Measurements from ENCODE around the gene GDAP1L1. TPM values are rescaled to one million over a fixed set of nuclear protein-coding genes. Genes with fewer than 3 reads are reported as not detected.

GDAP1L1 gene
- total RNA-seq, 2 donors from 2014 or later, result 1.5 TPM; not detected in 1

DNA sequence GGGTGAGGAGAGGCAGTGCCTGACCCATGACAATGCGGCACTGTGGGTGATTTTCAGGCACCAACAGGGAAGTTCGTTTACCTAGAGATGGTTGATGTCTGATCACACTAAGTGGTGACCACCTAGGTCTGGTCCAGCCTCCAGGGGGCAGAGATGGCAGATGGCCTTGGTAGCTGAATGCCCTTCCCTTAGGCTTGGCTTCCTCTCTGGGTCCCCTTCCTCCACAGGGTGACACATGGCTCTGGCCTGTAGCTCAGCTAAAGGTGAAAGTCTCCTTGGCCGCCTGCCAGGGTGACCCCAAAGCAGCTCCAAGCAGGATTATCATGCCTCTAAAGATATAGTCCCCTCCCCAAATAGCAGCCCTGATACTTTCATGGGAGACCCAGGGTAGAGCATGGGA lies 6.4 kb downstream of the GDAP1L1 start:
- Histone ChIP-seq H3K27me3 (replicated peaks; ENCODE audit: insufficient read depth) (no peaks in the 10 kb centered on the region), H3K36me3 (no peaks in the 10 kb centered on the region), H3K4me3 (no peak overlapping the region), H3K4me1 (replicated peaks) (no peaks in the 10 kb centered on the region), H3K27ac (no peak overlapping the region), H3K9me3 (no peaks in the 10 kb centered on the region)
- no peak for DNase-seq (ENCODE audit: low spot score)
- 69% methylated on average over 3 of the region's 3 CpGs for WGBS
- intact Hi-C loops (cut with DNase I), result no loop called here
- TF ChIP-seq, protein P1, sequence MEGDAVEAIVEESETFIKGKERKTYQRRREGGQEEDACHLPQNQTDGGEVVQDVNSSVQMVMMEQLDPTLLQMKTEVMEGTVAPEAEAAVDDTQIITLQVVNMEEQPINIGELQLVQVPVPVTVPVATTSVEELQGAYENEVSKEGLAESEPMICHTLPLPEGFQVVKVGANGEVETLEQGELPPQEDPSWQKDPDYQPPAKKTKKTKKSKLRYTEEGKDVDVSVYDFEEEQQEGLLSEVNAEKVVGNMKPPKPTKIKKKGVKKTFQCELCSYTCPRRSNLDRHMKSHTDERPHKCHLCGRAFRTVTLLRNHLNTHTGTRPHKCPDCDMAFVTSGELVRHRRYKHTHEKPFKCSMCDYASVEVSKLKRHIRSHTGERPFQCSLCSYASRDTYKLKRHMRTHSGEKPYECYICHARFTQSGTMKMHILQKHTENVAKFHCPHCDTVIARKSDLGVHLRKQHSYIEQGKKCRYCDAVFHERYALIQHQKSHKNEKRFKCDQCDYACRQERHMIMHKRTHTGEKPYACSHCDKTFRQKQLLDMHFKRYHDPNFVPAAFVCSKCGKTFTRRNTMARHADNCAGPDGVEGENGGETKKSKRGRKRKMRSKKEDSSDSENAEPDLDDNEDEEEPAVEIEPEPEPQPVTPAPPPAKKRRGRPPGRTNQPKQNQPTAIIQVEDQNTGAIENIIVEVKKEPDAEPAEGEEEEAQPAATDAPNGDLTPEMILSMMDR (IDR thresholded peaks at IDR 0.05), result no peak
- TF ChIP-seq POLR2AphosphoS5 (IDR thresholded peaks at IDR 0.05) (no peak), POLR2A (IDR thresholded peaks at IDR 0.05) (no peak)

DNA sequence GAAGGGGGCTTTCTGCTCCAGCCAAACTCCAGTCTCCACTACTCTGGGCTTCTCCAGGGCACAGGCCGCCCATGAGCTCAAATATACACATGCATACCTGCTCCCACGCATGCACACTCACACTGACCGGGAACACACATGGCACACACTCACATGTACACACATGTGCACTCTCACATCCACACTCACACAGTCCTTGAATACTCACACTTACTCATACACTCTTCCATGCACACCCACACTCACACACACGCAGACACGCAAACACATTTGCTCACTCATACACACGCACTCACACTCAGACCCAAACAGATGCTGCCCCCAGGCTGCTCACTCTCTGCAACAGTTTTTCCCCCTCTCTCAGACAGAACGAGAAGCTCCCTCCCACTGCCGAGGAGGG lies 7.0 kb downstream of the GDAP1L1 start:
- Histone ChIP-seq H3K9me3 (no peaks in the 10 kb centered on the region), H3K36me3 (no peaks in the 10 kb centered on the region), H3K4me3 (no peak overlapping the region), H3K27ac (no peak overlapping the region), H3K4me1 (replicated peaks) (no peaks in the 10 kb centered on the region), H3K27me3 (replicated peaks; ENCODE audit: insufficient read depth) (no peaks in the 10 kb centered on the region)
- intact Hi-C loops (cut with DNase I), result no loop called here
- WGBS, result 80% methylated on average over 8 of the region's 8 CpGs
- no peak for DNase-seq (ENCODE audit: low spot score)
- TF ChIP-seq POLR2A (IDR thresholded peaks at IDR 0.05) (no peak), POLR2AphosphoS5 (IDR thresholded peaks at IDR 0.05) (no peak)
- TF ChIP-seq, protein P1 (IDR thresholded peaks at IDR 0.05), result no peak

DNA sequence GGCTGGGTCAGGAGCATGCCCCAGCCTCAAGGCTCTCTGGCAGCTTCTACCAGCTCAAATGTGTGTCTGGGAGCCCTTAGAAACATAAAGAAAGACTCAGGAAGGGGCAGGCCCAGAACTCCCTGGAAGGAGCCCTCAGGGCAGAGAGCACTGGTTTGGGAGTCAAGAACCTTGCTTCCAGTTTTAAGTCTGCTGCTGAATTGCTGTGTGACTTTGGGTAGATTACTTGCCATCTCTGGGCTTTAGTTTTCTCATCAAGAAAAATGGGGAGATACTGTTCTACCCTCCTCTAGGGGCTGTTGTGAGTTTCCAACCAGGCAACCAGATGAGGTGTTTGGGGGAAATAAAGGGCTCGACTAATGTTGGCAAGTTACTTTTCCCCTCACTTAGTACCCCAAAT lies 8.8 kb downstream of the GDAP1L1 start:
- Histone ChIP-seq H3K4me1 (replicated peaks) (no peaks in the 10 kb centered on the region), H3K9me3 (no peaks in the 10 kb centered on the region), H3K4me3 (no peak overlapping the region), H3K36me3 (no peaks in the 10 kb centered on the region), H3K27ac (no peak overlapping the region), H3K27me3 (replicated peaks; ENCODE audit: insufficient read depth) (no peaks in the 10 kb centered on the region)
- no peak for DNase-seq (ENCODE audit: low spot score)
- intact Hi-C loops (cut with DNase I), result no loop called here
- 100% methylated on average over 1 of the region's 1 CpG for WGBS
- TF ChIP-seq POLR2A (IDR thresholded peaks at IDR 0.05) (no peak), POLR2AphosphoS5 (IDR thresholded peaks at IDR 0.05) (no peak)
- TF ChIP-seq, protein P1 (IDR thresholded peaks at IDR 0.05), result no peak

DNA sequence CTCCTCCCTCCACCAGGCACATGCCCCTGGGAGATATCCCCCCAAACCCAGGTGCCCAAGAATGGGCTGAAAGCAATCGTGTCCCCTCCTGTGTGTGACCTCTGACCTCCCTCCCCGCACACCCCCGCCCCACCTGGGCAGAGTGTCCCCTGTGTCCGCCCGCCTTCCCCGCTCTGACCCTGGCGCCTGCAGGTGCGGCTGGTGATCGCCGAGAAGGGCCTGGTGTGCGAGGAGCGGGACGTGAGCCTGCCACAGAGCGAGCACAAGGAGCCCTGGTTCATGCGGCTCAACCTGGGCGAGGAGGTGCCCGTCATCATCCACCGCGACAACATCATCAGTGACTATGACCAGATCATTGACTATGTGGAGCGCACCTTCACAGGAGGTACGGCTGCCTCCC lies 9.9 kb downstream of the GDAP1L1 start:
- Histone ChIP-seq H3K9me3 (no peaks in the 10 kb centered on the region), H3K4me1 (replicated peaks) (no peaks in the 10 kb centered on the region), H3K4me3 (no peak overlapping the region), H3K27ac (no peak overlapping the region), H3K27me3 (replicated peaks; ENCODE audit: insufficient read depth) (no peaks in the 10 kb centered on the region), H3K36me3 (no peaks in the 10 kb centered on the region)
- DNase-seq (ENCODE audit: low spot score), result no peak
- TF ChIP-seq POLR2A (IDR thresholded peaks at IDR 0.05), result no peak
- TF ChIP-seq, protein P1 (IDR thresholded peaks at IDR 0.05), result no peak
- no peak for TF ChIP-seq POLR2AphosphoS5 (IDR thresholded peaks at IDR 0.05)
- intact Hi-C loops (cut with DNase I), result no loop called here
- WGBS, result 86% methylated on average over 13 of the region's 21 CpGs

DNA sequence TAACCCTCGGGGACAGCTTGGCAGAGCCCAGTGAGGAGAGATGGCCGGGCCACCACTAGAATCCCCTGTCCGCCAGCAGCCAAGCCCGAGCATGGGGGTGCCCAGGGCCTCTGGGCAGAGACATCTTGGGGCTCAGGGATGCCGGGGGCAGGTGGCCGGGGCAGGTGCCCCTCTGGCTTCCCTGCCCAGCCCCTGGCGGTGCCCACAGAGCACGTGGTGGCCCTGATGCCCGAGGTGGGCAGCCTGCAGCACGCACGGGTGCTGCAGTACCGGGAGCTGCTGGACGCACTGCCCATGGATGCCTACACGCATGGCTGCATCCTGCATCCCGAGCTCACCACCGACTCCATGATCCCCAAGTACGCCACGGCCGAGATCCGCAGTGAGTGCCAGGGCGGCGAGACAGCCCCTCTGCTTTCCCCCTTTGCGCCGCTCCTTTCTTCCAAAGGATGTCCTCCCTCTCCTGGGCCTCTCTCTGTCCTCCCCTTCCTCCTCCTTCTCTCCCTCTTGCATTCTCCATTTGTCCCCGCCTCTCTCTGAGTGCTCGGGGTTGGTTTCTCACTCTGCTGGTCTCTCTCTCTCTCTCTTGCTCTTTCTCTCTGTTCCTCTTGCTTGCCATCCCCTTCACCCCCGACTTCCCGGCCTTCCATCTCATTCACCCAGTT lies 11.2 kb downstream of the GDAP1L1 start:
- 82% methylated on average over 20 of the region's 28 CpGs for WGBS
- TF ChIP-seq POLR2A (IDR thresholded peaks at IDR 0.05) (no peak), POLR2AphosphoS5 (IDR thresholded peaks at IDR 0.05) (no peak)
- TF ChIP-seq, protein P1 (IDR thresholded peaks at IDR 0.05), result no peak
- intact Hi-C loops (cut with DNase I), result no loop called here
- no peak for DNase-seq (ENCODE audit: low spot score)
- H3K27me3 ChIP-seq (replicated peaks; ENCODE audit: insufficient read depth), result no peaks in the 10 kb centered on the region
- H3K4me1 ChIP-seq (replicated peaks), result no peaks in the 10 kb centered on the region
- H3K36me3 ChIP-seq, result no peaks in the 10 kb centered on the region
- no peak overlapping the region for H3K27ac ChIP-seq
- no peak overlapping the region for H3K4me3 ChIP-seq
- H3K9me3 ChIP-seq, result no peaks in the 10 kb centered on the region
